Adrenal gland (tissue), 12 donors: ENCODE measurements around the gene DTD1. TPM values are rescaled to one million over a fixed set of nuclear protein-coding genes. Genes with fewer than 3 reads are reported as not detected.
A peak's percentile ranks its signal among the peaks of the same experiment; 100 is the strongest.

Experiments
- DNase-seq, 7 donors: peaks; one replicate each; pipeline ENCODE4 v3.0.0-alpha.2; 2019 to 2020
- H3K27ac ChIP-seq, 5 donors: fragments of 200-600 bp; sonication (generic) in 4 of 5; 1 replicate in 3 of 5; 2 replicates in 2 of 5; pipeline versions ENCODE4 v1.5.1 to v1.8.0; 2016 to 2020; ENCODE audit warnings: mild to moderate bottlenecking in 1 of 5
- H3K27me3 ChIP-seq: fragments of 200-600 bp; 2 replicates; pipeline ENCODE4 v1.8.0; 2021
- H3K36me3 ChIP-seq, 2 donors: fragments of 200-600 bp; replicated peaks in 1 of 2; 1 replicate in 1 of 2; 2 replicates in 1 of 2; pipeline versions ENCODE4 v1.5.1 to v1.8.0; 2018 to 2022
- H3K4me1 ChIP-seq, 2 donors: fragments of 200-600 bp; replicated peaks in 1 of 2; 1 replicate in 1 of 2; 2 replicates in 1 of 2; pipeline versions ENCODE4 v1.5.1 to v1.8.0; 2018 to 2021
- H3K4me3 ChIP-seq, 4 donors: fragments of 200-600 bp; sonication (generic) in 3 of 4; one replicate each; pipeline ENCODE4 v1.5.1; 2016 to 2018
- H3K9me3 ChIP-seq, 3 donors: fragments of 200-600 bp; sonication (generic) in 1 of 3; replicated peaks in 1 of 3; 1 replicate in 2 of 3; 2 replicates in 1 of 3; pipeline versions ENCODE4 v1.5.1 to v1.8.0; 2016 to 2021
- CTCF ChIP-seq, 6 experiments: fragments of 450-650 bp in 4 of 6; fragments of 200-600 bp in 2 of 6; sonication (generic) in 1 of 6; IDR thresholded peaks; 1 replicate in 5 of 6; 2 replicates in 1 of 6; pipeline versions ENCODE4 v1.5.1 to v1.8.0; 2016 to 2021; ENCODE audit warnings: antibody characterized with exemption in 6 of 6, mild to moderate bottlenecking in 2 of 6, moderate library complexity in 1 of 6
- POLR2A ChIP-seq, 2 donors: fragments of 450-650 bp; IDR thresholded peaks; one replicate each; pipeline ENCODE4 v1.6.1; 2017; ENCODE audit warnings: antibody characterized with exemption in 2 of 2, mild to moderate bottlenecking in 2 of 2, moderate library complexity in 1 of 2
- WGBS, 4 donors: extraction: QIAGEN DNeasy Blood & Tissue Kit in 2 of 4; methylation state at CpG; one replicate each; pipeline versions ENCODE4 v1.1.5 to v1.1.7; 2013 to 2017; 5-methylcytosine and 5-hydroxymethylcytosine counted together
- intact Hi-C, 2 donors: fragments of 100-400 bp; cut with DNase I; formaldehyde crosslinking; loops; one replicate each; pipeline versions ENCODE4 v1.14.1 to v1.15.0; 2022 to 2023
- polyA plus RNA-seq, 3 donors: library from polyadenylated mRNA; stranded (reverse); fragments of 200-250 nt in 2 of 3; fragments of 350-450 nt in 1 of 3; fragmentation: Illumina TruSeq in 1 of 3; extraction: RNeasy Lipid Tissue Mini Kit (QIAGEN cat#74804) in 1 of 3; gene quantifications; one replicate each; pipeline ENCODE4 v1.2.3, GENCODE V29; 2013 to 2014
- total RNA-seq, 9 donors: library from RNA; depleted of rRNA in 4 of 9; stranded (reverse); fragments of >200 nt in 4 of 9; fragments of 120-200 nt in 1 of 9; fragmentation: NEBNext Ultra II Directional in 1 of 9; extraction: Animal tissue kit (Norgen Biotek cat#: 25700) in 1 of 9; gene quantifications; one replicate each; pipeline versions ENCODE4 v1.1.0 to v1.2.4, GENCODE V29; 2013 to 2023
- donor health status: healthy with polysubstance abuse.
- donor health status: Bipolar disorder and iron deficiency.
- donor health status: DM: yes; HTN: yes; CAD: no.
- donor health status: DM: no; HTN: no; CAD: no.
- donor health status: DM: no; HTN: no; CAD: no.
- donor health status: DM: yes; HTN: yes; CAD: no.

Gene DTD1
- total and polyA plus RNA-seq, 12 donors: 9.5 to 38.9 (median 32.9) TPM

- H3K27ac ChIP-seq: no peak overlapping the region
- no peaks in the 10 kb centered on the region for H3K9me3 ChIP-seq
- no peaks in the 10 kb centered on the region for H3K36me3 ChIP-seq
- H3K27me3 ChIP-seq: no peaks in the 10 kb centered on the region
- WGBS, 4 donors: 86 to 99% (median 97%) methylated on average over 2 to 3 of the region's 3 CpGs
- H3K4me3 ChIP-seq: no peak overlapping the region
- no peaks in the 10 kb centered on the region for H3K4me1 ChIP-seq
- intact Hi-C loops: no loop called here
- DNase-seq: no peak
- TF ChIP-seq POLR2A (IDR thresholded peaks at IDR 0.05): no peak
- TF ChIP-seq CTCF (IDR thresholded peaks at IDR 0.05): no peak
Measured at GRCh38 chr20:18724077-18724476, 136.2 kb downstream of the DTD1 start.

- H3K36me3 ChIP-seq: no peaks in the 10 kb centered on the region
- H3K4me3 ChIP-seq: no peak overlapping the region
- no peaks in the 10 kb centered on the region for H3K9me3 ChIP-seq
- no peak overlapping the region for H3K27ac ChIP-seq
- TF ChIP-seq CTCF (IDR thresholded peaks at IDR 0.05): no peak
- no peak for TF ChIP-seq POLR2A (IDR thresholded peaks at IDR 0.05)
- WGBS, 4 donors: 86 to 87% (median 87%) methylated on average over 4 of the region's 4 CpGs
- no peaks in the 10 kb centered on the region for H3K4me1 ChIP-seq
- no peaks in the 10 kb centered on the region for H3K27me3 ChIP-seq
- intact Hi-C loops: no loop called here
- DNase-seq: no peak
Measured at GRCh38 chr20:18724788-18725464, 137.1 kb downstream of the DTD1 start.

GRCh38 chr20:18727032-18727508 is 139.2 kb downstream of the DTD1 start:
- H3K4me3 ChIP-seq: no peak overlapping the region
- H3K36me3 ChIP-seq: no peaks in the 10 kb centered on the region
- intact Hi-C loops: no loop called here
- WGBS, 4 donors: 84 to 92% (median 87%) methylated on average over 9 of the region's 9 CpGs
- H3K27ac ChIP-seq: no peak overlapping the region
- peak in 1 of 7 donors; percentile 2 for DNase-seq
- TF ChIP-seq CTCF (IDR thresholded peaks at IDR 0.05): no peak
- TF ChIP-seq POLR2A (IDR thresholded peaks at IDR 0.05): no peak
- no peaks in the 10 kb centered on the region for H3K4me1 ChIP-seq
- no peaks in the 10 kb centered on the region for H3K9me3 ChIP-seq
- H3K27me3 ChIP-seq: no peaks in the 10 kb centered on the region

- no peaks in the 10 kb centered on the region for H3K27me3 ChIP-seq
- intact Hi-C loops: no loop called here
- DNase-seq: no peak
- 77 to 82% (median 78%) methylated on average over 5 to 8 of the region's 8 CpGs for WGBS, 4 donors
- H3K4me3 ChIP-seq: no peak overlapping the region
- TF ChIP-seq POLR2A (IDR thresholded peaks at IDR 0.05): no peak
- no peak for TF ChIP-seq CTCF (IDR thresholded peaks at IDR 0.05)
- no peaks in the 10 kb centered on the region for H3K36me3 ChIP-seq
- no peaks in the 10 kb centered on the region for H3K9me3 ChIP-seq
- H3K27ac ChIP-seq: no peak overlapping the region
- no peaks in the 10 kb centered on the region for H3K4me1 ChIP-seq
Measured at GRCh38 chr20:18728165-18728869, 140.5 kb downstream of the DTD1 start.
